NAMALWA (cell line): ENCODE measurements around the gene GTF3C4.
"Not testable (repeated sequence)": the region's sequence is repeated elsewhere in the genome, so short reads cannot be mapped to it uniquely, and the experiment has no call there.

Experiments
- DNase-seq: peaks from one replicate; pipeline ENCODE4 v3.0.0-alpha.2; 2015; ENCODE audit warnings: low spot score

Gene GTF3C4

DNA sequence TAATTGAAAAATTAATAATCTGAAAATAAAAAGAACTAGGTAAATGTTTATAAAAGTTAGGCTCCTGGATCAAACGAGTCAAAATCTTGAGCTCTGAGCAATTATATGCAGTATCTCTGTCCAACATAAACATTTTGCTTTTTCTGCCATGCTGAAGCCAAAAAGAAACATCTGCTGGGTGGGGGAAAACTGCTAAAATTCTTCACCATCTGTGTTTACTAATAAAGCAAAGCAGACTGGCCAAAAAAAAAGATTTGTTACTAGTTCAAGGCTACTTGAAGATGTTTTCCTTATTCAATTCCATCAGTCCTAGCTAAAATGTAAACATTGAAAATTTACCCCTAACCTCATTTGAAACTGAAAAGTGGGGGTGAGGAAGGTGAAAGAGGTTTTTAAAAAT lies 29.7 kb downstream of the GTF3C4 start:
- DNase-seq: no peak

DNA sequence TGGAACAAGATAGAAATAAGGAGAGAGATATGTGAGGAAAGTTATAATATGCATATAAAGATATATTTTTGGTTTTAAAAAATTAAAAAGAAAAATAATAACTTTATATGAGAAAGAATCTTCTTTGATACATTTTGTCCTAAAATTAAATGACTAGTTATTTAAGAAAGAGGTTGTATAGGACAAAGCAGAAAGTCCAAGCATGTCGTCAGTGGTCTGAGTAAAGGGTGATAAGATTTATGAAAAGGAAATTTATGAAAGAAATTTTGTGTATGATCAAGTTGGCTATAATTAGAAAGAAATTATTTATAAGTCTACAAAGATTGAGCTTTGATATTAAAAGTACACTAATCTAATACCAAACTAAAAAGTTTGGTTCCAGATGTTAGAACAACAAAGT lies 32.0 kb downstream of the GTF3C4 start:
- no peak for DNase-seq

DNA sequence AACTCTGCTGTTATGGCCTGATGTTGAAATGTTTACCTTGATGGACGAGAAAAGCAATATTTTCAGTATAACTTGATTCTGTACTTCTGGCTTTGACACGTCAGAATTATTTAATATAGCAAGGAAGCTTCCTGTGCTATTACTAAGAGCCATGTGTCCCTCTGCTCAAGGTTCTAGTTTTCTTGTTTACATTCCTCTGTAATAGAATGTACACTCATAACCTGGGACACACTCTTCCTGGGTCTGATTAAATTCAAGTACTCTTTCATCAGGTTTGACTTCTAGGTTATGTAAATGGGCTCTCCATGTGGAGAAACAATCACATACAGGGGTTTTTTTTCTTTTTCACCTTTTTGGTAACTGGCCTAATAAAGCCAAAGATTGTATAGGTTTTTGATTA lies 33.1 kb downstream of the GTF3C4 start:
- no peak for DNase-seq

DNA sequence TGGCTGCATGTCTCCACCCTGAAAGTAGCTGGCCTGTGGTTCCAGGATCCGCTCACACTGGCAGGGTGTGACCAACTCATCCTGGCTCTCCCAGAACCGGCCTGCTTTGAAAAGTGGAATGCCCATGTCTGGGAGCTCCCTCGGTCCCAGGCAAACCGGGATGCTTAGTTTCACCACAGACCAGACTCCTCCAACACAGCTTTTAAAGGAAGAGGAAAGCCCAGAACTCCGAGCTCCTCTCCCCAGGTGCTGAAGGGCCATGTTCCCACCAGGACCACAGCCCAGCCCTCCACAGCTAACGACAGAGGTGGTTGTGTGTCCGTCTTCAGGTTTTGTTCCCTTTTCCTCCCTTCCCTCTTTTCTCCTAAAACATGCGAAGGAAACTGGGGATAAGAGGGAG lies 38.0 kb downstream of the GTF3C4 start:
- no peak for DNase-seq

DNA sequence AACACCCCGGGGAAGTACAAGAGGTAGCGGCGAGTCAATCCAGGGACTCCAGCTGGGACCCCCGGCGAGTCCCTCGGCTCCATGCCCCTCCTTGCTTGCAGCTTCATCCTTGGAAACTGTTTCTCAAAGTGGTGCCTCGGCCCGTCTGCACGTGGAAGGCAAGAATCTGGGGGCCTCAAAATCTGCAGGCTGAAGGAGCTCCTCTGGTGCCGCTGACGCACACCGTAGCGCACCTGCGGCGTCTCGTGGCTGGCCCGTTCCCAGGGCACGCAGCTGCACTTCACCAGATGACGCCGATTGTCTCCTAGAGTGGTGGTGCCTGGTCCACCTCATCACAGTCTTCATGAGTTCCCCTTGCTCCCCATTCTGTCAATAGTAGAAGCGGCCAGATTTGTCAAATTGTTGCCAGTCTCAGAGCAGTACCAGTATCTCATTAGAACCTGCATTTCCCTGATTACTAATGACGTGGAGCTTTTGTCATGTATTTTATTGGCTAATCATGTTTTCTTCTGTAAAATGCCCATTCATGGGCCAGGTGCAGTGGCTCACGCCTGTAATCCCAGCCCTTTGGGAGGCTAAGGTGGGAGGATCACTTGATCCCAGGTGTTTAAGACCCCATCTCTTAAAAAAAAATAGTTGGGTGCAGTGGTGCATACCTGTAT lies 38.6 kb downstream of the GTF3C4 start:
- DNase-seq: no peak

- DNase-seq: no peak
Observed at GRCh38 chr9:132710333-132710732, 40.1 kb downstream of the GTF3C4 start.

DNA sequence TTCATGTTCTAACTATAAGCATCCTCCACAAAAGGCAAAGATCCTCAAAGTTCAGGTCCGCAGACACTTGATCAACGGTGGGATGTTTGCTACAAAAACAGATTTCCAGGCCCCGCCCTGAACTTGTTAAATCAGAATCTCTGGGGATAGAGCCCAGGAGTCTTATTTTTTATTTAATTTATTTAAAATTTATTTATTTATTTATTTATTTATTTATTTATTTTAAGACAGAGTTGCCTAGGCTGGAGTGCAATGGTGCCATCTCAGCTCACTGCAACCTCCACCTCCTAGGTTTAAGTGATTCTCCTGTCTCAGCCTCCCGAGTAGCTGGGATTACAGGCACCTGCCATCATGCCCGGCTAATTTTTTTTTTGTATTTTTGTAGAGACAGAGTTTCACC lies 40.9 kb downstream of the GTF3C4 start:
- not testable (repeated sequence) for DNase-seq

GRCh38 chr9:132711846-132712245 lies 41.6 kb downstream of the GTF3C4 start:
- DNase-seq: no peak

DNA sequence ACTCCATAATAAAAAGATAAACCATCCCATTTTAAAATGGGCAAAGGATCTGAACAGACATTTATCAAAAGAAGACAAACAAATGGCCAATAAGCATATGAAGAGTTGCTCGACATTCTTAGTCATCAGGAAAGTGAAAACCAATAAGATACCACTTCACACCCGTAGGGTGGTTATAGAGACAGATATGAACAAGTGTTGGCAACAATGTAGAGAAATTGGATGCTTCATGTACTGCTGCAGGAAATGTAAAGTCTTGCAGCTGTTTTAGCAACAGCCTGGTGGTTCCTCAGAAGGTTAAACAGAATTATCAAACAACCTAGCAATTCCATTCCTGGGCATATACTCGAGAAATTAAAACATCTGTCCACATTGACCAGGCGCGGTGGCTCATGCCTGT lies 42.5 kb downstream of the GTF3C4 start:
- no peak for DNase-seq

DNA sequence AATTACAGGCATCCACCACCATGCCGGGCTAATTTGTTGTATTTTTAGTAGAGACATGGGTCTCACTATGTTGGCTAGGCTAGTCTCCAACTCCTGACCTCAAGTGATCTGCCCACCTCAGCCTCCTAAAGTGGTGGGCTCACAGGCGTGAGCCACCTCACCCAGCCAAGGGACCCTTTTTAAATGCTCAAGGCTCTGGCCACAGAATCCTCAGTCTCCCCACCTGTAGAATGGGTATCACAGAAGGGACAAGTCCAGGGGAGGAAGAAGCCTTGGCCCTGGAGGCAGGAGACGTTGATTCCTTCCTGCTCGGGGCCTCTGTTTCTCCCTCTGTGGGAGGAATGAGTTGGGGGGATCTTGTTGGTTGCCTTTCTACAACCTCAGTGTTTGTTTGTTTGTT lies 45.7 kb downstream of the GTF3C4 start:
- no peak for DNase-seq

DNA sequence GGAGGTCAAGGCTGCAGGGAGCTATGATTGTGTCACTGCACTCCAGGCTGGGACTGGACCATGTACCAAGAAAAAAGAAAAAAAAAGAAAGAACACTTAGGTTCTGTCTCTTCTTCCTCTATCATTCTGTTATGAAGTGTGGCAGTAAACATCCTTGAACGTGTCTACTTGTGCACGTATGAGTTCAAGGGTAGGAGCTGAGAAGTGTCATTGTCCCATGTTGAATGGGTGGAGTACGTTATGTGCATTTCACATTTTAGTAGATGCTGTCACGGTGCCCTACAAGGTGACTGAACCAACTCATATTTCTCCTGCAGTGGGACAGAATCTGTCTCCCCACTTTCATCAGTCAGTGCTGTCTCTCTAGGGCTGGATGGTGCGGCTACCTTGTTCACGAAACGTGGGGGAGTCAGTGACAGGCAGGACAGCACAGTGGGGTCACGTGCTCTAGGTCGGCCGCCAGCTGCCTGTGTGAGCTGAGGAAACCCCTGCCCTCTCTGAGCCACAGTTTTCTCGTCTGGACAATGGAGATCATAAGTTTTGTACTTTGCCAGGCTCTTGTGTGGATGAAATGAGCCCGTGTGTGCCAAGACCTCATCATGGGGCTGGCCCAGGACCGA lies 47.2 kb downstream of the GTF3C4 start:
- DNase-seq: no peak

GRCh38 chr9:132718381-132718928 lies 48.2 kb downstream of the GTF3C4 start:
- not testable (repeated sequence) for DNase-seq

GRCh38 chr9:132721661-132722060 lies 51.4 kb downstream of the GTF3C4 start:
- DNase-seq: no peak

DNA sequence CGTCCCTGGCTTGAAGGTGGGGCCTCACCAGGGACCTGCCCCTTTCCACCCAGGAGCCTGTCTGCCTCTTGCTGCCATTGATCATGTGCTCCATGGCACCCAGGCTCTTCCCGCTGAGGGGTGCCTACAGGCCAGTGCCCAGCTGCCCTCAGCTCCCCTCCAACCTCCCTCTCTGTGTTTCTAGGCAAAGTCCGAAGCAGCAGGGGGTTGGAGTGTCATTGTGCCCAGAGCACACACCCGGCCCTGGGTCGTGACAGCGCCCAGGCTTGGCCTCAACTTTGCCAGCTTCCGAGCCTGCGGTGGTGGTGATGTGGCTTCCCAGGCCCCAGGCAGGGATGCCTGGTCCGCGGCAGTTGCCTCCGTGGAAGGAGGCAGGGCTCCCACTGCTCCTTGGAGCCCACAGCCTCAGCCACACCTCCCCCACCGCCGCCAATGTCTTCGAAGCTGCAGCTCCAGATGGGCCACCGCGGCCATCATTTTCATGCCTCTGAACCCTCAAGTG lies 52.4 kb downstream of the GTF3C4 start:
- no peak for DNase-seq

GRCh38 chr9:132723809-132724208 lies 53.5 kb downstream of the GTF3C4 start:
- no peak for DNase-seq

GRCh38 chr9:132725306-132725705 lies 55.0 kb downstream of the GTF3C4 start:
- DNase-seq: no peak

GRCh38 chr9:132726576-132727130 lies 56.4 kb downstream of the GTF3C4 start:
- DNase-seq: no peak

DNA sequence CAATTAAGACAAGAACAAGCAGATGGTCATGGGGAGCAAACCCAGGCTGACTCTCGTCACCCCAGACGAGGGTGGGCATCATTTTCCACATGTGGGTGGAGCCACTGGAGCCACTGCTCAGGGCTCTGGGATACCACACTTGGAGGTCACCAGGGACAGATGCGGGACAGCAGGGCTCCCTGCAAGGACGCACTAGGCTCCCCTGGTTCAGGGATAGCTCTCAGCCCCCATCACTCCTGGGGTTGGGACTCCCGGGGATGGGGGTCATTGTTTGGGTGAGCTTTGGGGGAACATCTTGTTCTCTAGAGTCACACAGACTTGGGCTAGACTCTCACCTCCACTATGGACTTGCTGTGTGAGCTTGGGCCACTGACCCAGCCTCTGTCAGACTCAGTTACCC lies 57.8 kb downstream of the GTF3C4 start:
- DNase-seq: no peak

DNA sequence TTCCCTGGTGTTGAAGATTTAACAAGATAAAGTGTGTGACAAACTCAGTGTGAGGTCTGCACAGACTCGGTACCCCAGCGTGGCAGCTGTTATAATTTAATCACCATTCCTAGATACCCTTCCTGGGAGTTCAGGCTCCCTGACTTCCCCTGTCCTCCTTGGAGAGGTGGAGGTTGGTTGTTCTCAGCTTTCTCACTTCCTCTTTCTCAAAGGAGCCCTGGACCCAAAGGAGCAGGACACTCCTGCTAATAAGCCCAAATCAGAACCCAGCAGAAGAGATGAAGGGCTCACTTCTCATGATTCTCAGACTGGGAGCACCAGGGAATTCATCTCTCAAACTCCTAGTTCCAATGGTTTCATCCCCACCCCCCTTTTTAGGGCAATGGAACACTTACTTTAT lies 58.2 kb downstream of the GTF3C4 start:
- DNase-seq: no peak

GRCh38 chr9:132729235-132729890 lies 59.1 kb downstream of the GTF3C4 start:
- no peak for DNase-seq

DNA sequence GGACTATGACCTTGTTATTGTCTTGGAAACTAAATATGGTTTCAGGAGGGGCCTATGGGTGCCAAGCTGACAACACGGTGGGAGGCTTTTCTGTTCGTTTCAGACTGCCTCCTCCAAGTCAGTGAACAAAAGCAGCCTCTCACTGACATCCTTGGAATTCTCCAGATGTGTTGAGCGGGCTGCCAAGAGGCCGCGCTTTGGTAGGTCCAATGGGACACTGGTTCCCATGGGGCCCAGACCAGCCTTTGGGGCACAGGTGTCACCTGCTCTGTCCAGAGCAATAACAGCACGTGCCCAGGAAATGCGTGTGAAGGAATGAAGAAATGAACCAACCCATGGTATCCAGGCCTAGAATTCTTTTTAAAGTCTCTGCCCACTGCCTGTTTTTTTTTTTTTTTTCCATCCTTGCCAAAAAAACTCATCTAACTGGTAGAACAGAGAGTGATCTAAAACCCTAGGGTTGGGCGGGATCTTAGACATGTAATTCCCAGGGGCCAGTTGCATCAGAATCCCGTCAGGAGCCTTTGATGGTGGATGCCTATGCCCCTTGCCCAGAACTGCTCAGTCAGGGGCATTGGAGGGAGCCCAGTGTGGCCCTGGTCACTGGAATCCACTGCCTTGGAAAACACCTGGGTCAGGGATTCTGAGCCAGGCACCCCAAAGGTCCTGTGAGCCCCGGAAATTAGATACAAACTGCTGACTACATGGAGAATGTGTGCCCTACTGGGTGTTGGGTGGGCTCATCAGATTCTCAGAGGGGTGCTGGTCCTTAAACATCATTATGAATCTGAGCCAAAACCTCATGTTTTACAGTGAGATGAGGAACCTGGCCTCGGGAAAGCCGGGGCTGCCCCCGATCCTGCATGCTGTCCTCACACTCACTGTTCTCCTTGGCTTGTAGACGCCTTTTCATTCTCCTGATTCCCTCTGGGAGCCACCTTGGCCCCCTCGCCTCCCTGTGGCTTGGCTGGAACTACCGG lies 60.1 kb downstream of the GTF3C4 start:
- no peak for DNase-seq

DNA sequence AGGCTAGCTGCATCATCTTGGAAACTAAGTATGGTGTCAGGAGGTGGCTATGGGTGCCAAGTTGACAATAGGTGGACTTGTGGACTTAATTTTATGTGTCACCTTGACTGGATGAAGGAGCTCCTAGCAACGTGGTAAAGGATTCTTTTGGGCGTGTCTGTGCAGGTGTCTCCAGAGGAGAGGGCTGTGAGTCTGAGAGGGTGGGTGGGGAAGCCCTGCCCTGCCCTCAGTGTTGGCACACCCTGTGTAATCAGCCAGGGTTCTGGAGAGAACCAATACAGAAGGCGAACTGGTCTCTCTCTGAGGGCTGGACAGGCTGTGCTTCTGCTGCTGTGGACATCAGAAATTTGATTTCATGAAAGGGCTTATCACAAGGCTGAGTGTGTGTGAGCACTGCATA lies 61.0 kb downstream of the GTF3C4 start:
- DNase-seq: no peak
